CD4-positive, alpha-beta T cell treated with Interleukin-6 for 4 hours (primary cell): ENCODE results near the gene SCAMP5.

ENCODE experiments used
- DNase-seq: peaks from one replicate; pipeline ENCODE4 v3.0.0-alpha.2; 2020; ENCODE audit warnings: mixed read lengths

The SCAMP5 gene

GRCh38 chr15:74978077-74978476 lies 17.3 kb upstream of the SCAMP5 start:
- DNase-seq: no peak

- peak; percentile 37 for DNase-seq
These were observed 16.9 kb upstream of the SCAMP5 start for GRCh38 chr15:74978503-74978902.

GRCh38 chr15:74982183-74982582 lies 13.2 kb upstream of the SCAMP5 start:
- no peak for DNase-seq

GRCh38 chr15:74983725-74984231 lies 11.6 kb upstream of the SCAMP5 start:
- DNase-seq: no peak

- DNase-seq: peak; percentile 34
These were observed 7.2 kb upstream of the SCAMP5 start for GRCh38 chr15:74988007-74988800.

- DNase-seq: no peak
These were observed 5.8 kb upstream of the SCAMP5 start for GRCh38 chr15:74989527-74989926.

- DNase-seq: no peak
These were observed 2.7 kb upstream of the SCAMP5 start for GRCh38 chr15:74992619-74993018.

GRCh38 chr15:74994236-74994635 lies 1.1 kb upstream of the SCAMP5 start:
- no peak for DNase-seq

- no peak for DNase-seq
These were observed 678 bp upstream of the SCAMP5 start for GRCh38 chr15:74994685-74995084.

GRCh38 chr15:74995779-74996765 lies 709 bp downstream of the SCAMP5 start:
- DNase-seq: no peak

GRCh38 chr15:74997141-74997540 lies 1.8 kb downstream of the SCAMP5 start:
- no peak for DNase-seq

GRCh38 chr15:74997543-74997942 lies 2.2 kb downstream of the SCAMP5 start:
- DNase-seq: no peak

GRCh38 chr15:75001310-75001709 lies 5.9 kb downstream of the SCAMP5 start:
- no peak for DNase-seq

- no peak for DNase-seq
These were observed 7.0 kb downstream of the SCAMP5 start for GRCh38 chr15:75002398-75002797.

- DNase-seq: no peak
These were observed 11.9 kb downstream of the SCAMP5 start for GRCh38 chr15:75007216-75007615.

- DNase-seq: no peak
These were observed 12.9 kb downstream of the SCAMP5 start for GRCh38 chr15:75008221-75008625.

- DNase-seq: no peak
These were observed 13.4 kb downstream of the SCAMP5 start for GRCh38 chr15:75008629-75009326.

GRCh38 chr15:75016431-75016830 lies 21.1 kb downstream of the SCAMP5 start:
- no peak for DNase-seq

- DNase-seq: no peak
These were observed 24.6 kb downstream of the SCAMP5 start for GRCh38 chr15:75019916-75020315.

- DNase-seq: no peak
These were observed 26.0 kb downstream of the SCAMP5 start for GRCh38 chr15:75021341-75021740.

- no peak for DNase-seq
These were observed 27.4 kb downstream of the SCAMP5 start for GRCh38 chr15:75022783-75023180.

- DNase-seq: peak; percentile 94
These were observed 28.0 kb downstream of the SCAMP5 start, which contains the start of gene PPCDC for GRCh38 chr15:75023181-75023871. TSS of gene PPCDC (plus strand) at chr15:75023590. CDS start at chr15:75028319, 4,729 bp downstream.
